Measurements from ENCODE around the gene GRN. TPM values are rescaled to one million over a fixed set of nuclear protein-coding genes. Genes with fewer than 3 reads are reported as not detected.

Gene GRN
- total RNA-seq, 1 experiment from 2014 or later, result 206 TPM

- Histone ChIP-seq H3K4me3 (replicated peaks in 1 of 2; ENCODE audit: low read depth in 1 of 2, low read length in 2 of 2) (peak overlapping the region; percentile 38 to 53), H3K9me3 (ENCODE audit: control insufficient read depth in 1 of 2, insufficient read depth in 1 of 2, low read depth in 1 of 2, low read length in 2 of 2) (no peaks in the 10 kb centered on the region), H3K9ac (ENCODE audit: low read length) (peak overlapping the region; percentile 21), H3K9me2 (ENCODE audit: insufficient read depth) (no peaks in the 10 kb centered on the region), H3K4me1 (ENCODE audit: control insufficient read depth in 1 of 2, insufficient read depth in 2 of 2, low read length in 2 of 2) (peaks cover 2 to 38% of the 10 kb centered on the region in 2 experiments; a peak in 2 of 4 replicates), H3K27me3 (ENCODE audit: insufficient read depth, low read length) (no peaks in the 10 kb centered on the region), H4K20me1 (ENCODE audit: insufficient read depth) (no peaks in the 10 kb centered on the region), H3K36me3 (ENCODE audit: control insufficient read depth in 1 of 2, insufficient read depth in 2 of 2, low read length in 2 of 2) (peaks cover 5 to 8% of the 10 kb centered on the region in 2 experiments; a peak in 3 of 4 replicates), H2AFZ (ENCODE audit: low read depth, low read length, poor library complexity, severe bottlenecking) (no peak overlapping the region), H3K4me2 (ENCODE audit: low read length) (peak overlapping the region; percentile 73), H3K79me2 (ENCODE audit: insufficient read depth, low read length) (no peaks in the 10 kb centered on the region), H3K27ac (ENCODE audit: low read depth, low read length) (no peak overlapping the region)
- POLR2A ChIA-PET, result interaction anchor here (0.9 to 1.1 kb wide), 2 partner anchors 10 to 94 kb away, joined by 3 read pairs; no protein-coding TSS in a partner anchor
- intact Hi-C loops (cut with micrococcal nuclease), result no loop called here
- CTCF ChIA-PET, result interaction anchor here (1.3 kb wide), 1 partner anchor 16 kb away, joined by 3 read pairs; no protein-coding TSS in a partner anchor
- DNase-seq (ENCODE audit: low read depth, low spot score), result no peak
- TF ChIP-seq EZH2 (IDR thresholded peaks at IDR 0.05) (no peak), ELF1 (IDR thresholded peaks at IDR 0.05; ENCODE audit: borderline replicate concordance, low read depth) (no peak), EGR1 (IDR thresholded peaks at IDR 0.05; ENCODE audit: low read depth) (no peak), REST (IDR thresholded peaks at IDR 0.05; ENCODE audit: low read depth) (no peak), CTCF (IDR thresholded peaks at IDR 0.05 in 2 of 3, conservative IDR thresholded peaks at IDR 0.05 in 1 of 3; ENCODE audit: borderline replicate concordance in 1 of 3, insufficient read depth in 1 of 3, low read depth in 2 of 3, low read length in 2 of 3) (no peak), FOSL1 (IDR thresholded peaks at IDR 0.05; ENCODE audit: low read depth) (no peak), SIN3A (IDR thresholded peaks at IDR 0.05; ENCODE audit: low read depth) (no peak), ZBTB33 (IDR thresholded peaks at IDR 0.05; ENCODE audit: extremely low read depth, insufficient replicate concordance, low read length) (no peak), EZH2phosphoT487 (IDR thresholded peaks at IDR 0.05; ENCODE audit: borderline replicate concordance) (no peak), POLR2A (IDR thresholded peaks at IDR 0.05; ENCODE audit: borderline replicate concordance, extremely low read depth, insufficient read depth, insufficient read length) (no peak), CBX3 (IDR thresholded peaks at IDR 0.05; ENCODE audit: low read depth) (no peak), RAD21 (IDR thresholded peaks at IDR 0.05; ENCODE audit: low read depth) (no peak), ATF3 (IDR thresholded peaks at IDR 0.05) (no peak)
- BruUV-seq (replicated peaks), result no TSS peak
- RAD21 ChIA-PET (ENCODE audit: low non-redundant PET in 1 of 2, low total read pairs in 2 of 2, uncharacterized antibody in 2 of 2, unreplicated experiment in 2 of 2), result no interaction called here
- peak; percentile 57 for ATAC-seq
These were observed 30.0 kb upstream of the GRN start for GRCh38 chr17:44314869-44315661.

Measured in HCT116 (cell line).